Measurements from ENCODE around the gene PUS10. TPM values are rescaled to one million over a fixed set of nuclear protein-coding genes. Genes with fewer than 3 reads are reported as not detected.
"Not testable (repeated sequence)": the region's sequence is repeated elsewhere in the genome, so short reads cannot be mapped to it uniquely, and the experiment has no call there.

The PUS10 gene
- polyA plus RNA-seq, 3 donors = 2.0 to 3.0 (median 2.8) TPM

- H3K4me1 Mint-ChIP-seq = peaks cover 48% of the 10 kb centered on the region
Measured at GRCh38 chr2:61013382-61013781, 4.7 kb downstream of the PUS10 start.

GRCh38 chr2:61012303-61012702 is 5.8 kb downstream of the PUS10 start:
- Histone ChIP-seq H3K4me1 (ENCODE audit: control insufficient read depth in 1 of 2, insufficient read depth in 2 of 2, low read length in 2 of 2) (peaks cover 41 to 50% of the 10 kb centered on the region in 2 donors), H3K79me2 (ENCODE audit: insufficient read depth, low read length) (peaks cover 26% of the 10 kb centered on the region), H3K27ac (ENCODE audit: low read depth in 1 of 2, low read length in 2 of 2) (peak overlapping the region; percentile 48 to 66), H3K4me2 (replicated peaks; ENCODE audit: extremely low read depth, low read length, poor library complexity, severe bottlenecking) (peak overlapping the region; percentile 22)
- not testable (repeated sequence) for H4K20me1 ChIP-seq (ENCODE audit: insufficient read depth, low read length); H3K27me3 ChIP-seq (ENCODE audit: control insufficient read depth in 2 of 2, insufficient read depth in 2 of 2, low read length in 2 of 2); H2AFZ ChIP-seq (ENCODE audit: insufficient read depth, low read depth, low read length, poor library complexity, severe bottlenecking); H3K36me3 Mint-ChIP-seq; H3K9me3 ChIP-seq (replicated peaks in 1 of 2; ENCODE audit: control insufficient read depth in 1 of 2, insufficient read depth in 1 of 2, low read length in 2 of 2); H3K4me3 ChIP-seq (replicated peaks in 1 of 3; ENCODE audit: low read depth in 2 of 3, low read length in 3 of 3); H3K36me3 ChIP-seq (replicated peaks in 1 of 2; ENCODE audit: control insufficient read depth in 1 of 2, insufficient read depth in 2 of 2, low read length in 2 of 2); H3K9me3 Mint-ChIP-seq; H3K4me3 Mint-ChIP-seq; H3K27me3 Mint-ChIP-seq (ENCODE audit: low read depth in 3 of 3); H3K9ac ChIP-seq (ENCODE audit: insufficient read depth, low read length, poor library complexity, severe bottlenecking)
- intact Hi-C loops (cut with micrococcal nuclease) = loop anchor here in 1 of 2 donors (5.0 kb wide), 1 partner anchor 220 kb away; no protein-coding TSS in a partner anchor
- H3K27ac Mint-ChIP-seq = peak overlapping the region; percentile 67 to 94 (median 88)
- peak; percentile 71 to 91 (median 85) for DNase-seq
- peaks cover 45% of the 10 kb centered on the region for H3K4me1 Mint-ChIP-seq
- WGBS (ENCODE audit: insufficient coverage) = no CpG with 5 or more reads among the region's 2 CpGs

More at GRCh38 chr2:61013382-61013781, 4.7 kb downstream of the PUS10 start:
- H2AFZ ChIP-seq (ENCODE audit: insufficient read depth, low read depth, low read length, poor library complexity, severe bottlenecking) = no peak overlapping the region
- H3K27me3 Mint-ChIP-seq (ENCODE audit: low read depth in 3 of 3) = no peaks in the 10 kb centered on the region
- H3K27ac ChIP-seq (ENCODE audit: low read depth in 1 of 2, low read length in 2 of 2) = no peak overlapping the region
- H3K9me3 Mint-ChIP-seq = no peaks in the 10 kb centered on the region
- H3K4me3 Mint-ChIP-seq = no peak overlapping the region
- TF ChIP-seq CTCF (IDR thresholded peaks at IDR 0.05) = no peak
- H3K4me2 ChIP-seq (replicated peaks; ENCODE audit: extremely low read depth, low read length, poor library complexity, severe bottlenecking) = no peak overlapping the region
- peaks cover 43 to 55% of the 10 kb centered on the region in 2 donors for H3K4me1 ChIP-seq (ENCODE audit: control insufficient read depth in 1 of 2, insufficient read depth in 2 of 2, low read length in 2 of 2)
- peaks cover 37% of the 10 kb centered on the region for H3K79me2 ChIP-seq (ENCODE audit: insufficient read depth, low read length)
- H3K9me3 ChIP-seq (replicated peaks in 1 of 2; ENCODE audit: control insufficient read depth in 1 of 2, insufficient read depth in 1 of 2, low read length in 2 of 2) = no peaks in the 10 kb centered on the region
- H3K27me3 ChIP-seq (ENCODE audit: control insufficient read depth in 2 of 2, insufficient read depth in 2 of 2, low read length in 2 of 2) = no peaks in the 10 kb centered on the region
- peaks cover 3% of the 10 kb centered on the region for H4K20me1 ChIP-seq (ENCODE audit: insufficient read depth, low read length)
- intact Hi-C loops (cut with micrococcal nuclease) = loop anchor here in 1 of 2 donors (5.0 kb wide), 1 partner anchor 221 kb away; no protein-coding TSS in a partner anchor
- H3K36me3 Mint-ChIP-seq = peaks cover 0 to 4% of the 10 kb centered on the region in 2 donors
- no peak overlapping the region for H3K4me3 ChIP-seq (replicated peaks in 1 of 3; ENCODE audit: low read depth in 2 of 3, low read length in 3 of 3)
- no peak overlapping the region for H3K9ac ChIP-seq (ENCODE audit: insufficient read depth, low read length, poor library complexity, severe bottlenecking)
- H3K36me3 ChIP-seq (replicated peaks in 1 of 2; ENCODE audit: control insufficient read depth in 1 of 2, insufficient read depth in 2 of 2, low read length in 2 of 2) = peaks cover 0 to 6% of the 10 kb centered on the region in 2 donors
- DNase-seq = no peak
- 60% methylated on average over 1 of the region's 3 CpGs for WGBS (ENCODE audit: insufficient coverage)
- peak overlapping the region in 4 of 7 donors; percentile 64 to 87 (median 84) for H3K27ac Mint-ChIP-seq

Data from CD14-positive monocyte (primary cell).